Hematopoietic multipotent progenitor cell treated with erythropoietin and hydrocortisone succinate and interleukin-3 and kit ligand, for 6 days (in vitro differentiated cells): ENCODE measurements around the gene SRRM2.

ENCODE experiments used
- DNase-seq: peaks from one replicate; pipeline ENCODE4 v3.0.0-alpha.2; 2015

Gene SRRM2

GRCh38 chr16:2752035-2752849, at the start of gene SRRM2:
Gene SRRM2, plus strand, starts transcription at chr16:2752638. Its CDS starts 3,727 bp downstream, at chr16:2756365.
- peak; percentile 96 for DNase-seq

- DNase-seq: no peak
Measured at GRCh38 chr16:2702871-2703745, 49.3 kb upstream of the SRRM2 start.

- DNase-seq: no peak
Measured at GRCh38 chr16:2704166-2704982, 48.1 kb upstream of the SRRM2 start.

- DNase-seq: no peak
Measured at GRCh38 chr16:2704983-2705275, 47.5 kb upstream of the SRRM2 start.

GRCh38 chr16:2705351-2705750, 47.1 kb upstream of the SRRM2 start:
- DNase-seq: no peak

- DNase-seq: no peak
Measured at GRCh38 chr16:2706085-2706484, 46.4 kb upstream of the SRRM2 start.

- DNase-seq: no peak
Measured at GRCh38 chr16:2706611-2707311, 45.7 kb upstream of the SRRM2 start.

- DNase-seq: no peak
Measured at GRCh38 chr16:2707368-2708289, 44.8 kb upstream of the SRRM2 start.

- DNase-seq: no peak
Measured at GRCh38 chr16:2708290-2708639, 44.2 kb upstream of the SRRM2 start.

GRCh38 chr16:2708955-2709587, 43.4 kb upstream of the SRRM2 start:
- DNase-seq: no peak

GRCh38 chr16:2709588-2709984, 42.9 kb upstream of the SRRM2 start:
- no peak for DNase-seq

GRCh38 chr16:2710021-2710710, 42.3 kb upstream of the SRRM2 start:
- DNase-seq: no peak

- no peak for DNase-seq
Measured at GRCh38 chr16:2710711-2711231, 41.7 kb upstream of the SRRM2 start.

- no peak for DNase-seq
Measured at GRCh38 chr16:2711370-2712062, 40.9 kb upstream of the SRRM2 start.

GRCh38 chr16:2712063-2712441, 40.4 kb upstream of the SRRM2 start:
- no peak for DNase-seq

GRCh38 chr16:2712546-2712945, 39.9 kb upstream of the SRRM2 start:
- DNase-seq: no peak

- no peak for DNase-seq
Measured at GRCh38 chr16:2713523-2713922, 38.9 kb upstream of the SRRM2 start.

GRCh38 chr16:2713985-2714774, 38.3 kb upstream of the SRRM2 start:
- no peak for DNase-seq

- no peak for DNase-seq
Measured at GRCh38 chr16:2715064-2715463, 37.4 kb upstream of the SRRM2 start.
